ENCODE measurements around the gene MRC2.

GRCh38 chr17:62703261-62703775 is 75.8 kb downstream of the MRC2 start:
- TF ChIP-seq POLR2AphosphoS5 (IDR thresholded peaks at IDR 0.05; ENCODE audit: low read depth, low read length) (no peak), PHF20 (CRISPR knock-in tag; IDR thresholded peaks at IDR 0.05) (no peak), NBN (conservative IDR thresholded peaks at IDR 0.05) (no peak), EP300 (IDR thresholded peaks at IDR 0.05; ENCODE audit: low read depth in 2 of 2, low read length in 2 of 2) (no peak), EP300 (CRISPR knock-in tag; IDR thresholded peaks at IDR 0.05; ENCODE audit: borderline replicate concordance) (no peak), ETV5 (CRISPR knock-in tag; IDR thresholded peaks at IDR 0.05; ENCODE audit: borderline replicate concordance) (no peak)
- TF ChIP-seq, protein P1, sequence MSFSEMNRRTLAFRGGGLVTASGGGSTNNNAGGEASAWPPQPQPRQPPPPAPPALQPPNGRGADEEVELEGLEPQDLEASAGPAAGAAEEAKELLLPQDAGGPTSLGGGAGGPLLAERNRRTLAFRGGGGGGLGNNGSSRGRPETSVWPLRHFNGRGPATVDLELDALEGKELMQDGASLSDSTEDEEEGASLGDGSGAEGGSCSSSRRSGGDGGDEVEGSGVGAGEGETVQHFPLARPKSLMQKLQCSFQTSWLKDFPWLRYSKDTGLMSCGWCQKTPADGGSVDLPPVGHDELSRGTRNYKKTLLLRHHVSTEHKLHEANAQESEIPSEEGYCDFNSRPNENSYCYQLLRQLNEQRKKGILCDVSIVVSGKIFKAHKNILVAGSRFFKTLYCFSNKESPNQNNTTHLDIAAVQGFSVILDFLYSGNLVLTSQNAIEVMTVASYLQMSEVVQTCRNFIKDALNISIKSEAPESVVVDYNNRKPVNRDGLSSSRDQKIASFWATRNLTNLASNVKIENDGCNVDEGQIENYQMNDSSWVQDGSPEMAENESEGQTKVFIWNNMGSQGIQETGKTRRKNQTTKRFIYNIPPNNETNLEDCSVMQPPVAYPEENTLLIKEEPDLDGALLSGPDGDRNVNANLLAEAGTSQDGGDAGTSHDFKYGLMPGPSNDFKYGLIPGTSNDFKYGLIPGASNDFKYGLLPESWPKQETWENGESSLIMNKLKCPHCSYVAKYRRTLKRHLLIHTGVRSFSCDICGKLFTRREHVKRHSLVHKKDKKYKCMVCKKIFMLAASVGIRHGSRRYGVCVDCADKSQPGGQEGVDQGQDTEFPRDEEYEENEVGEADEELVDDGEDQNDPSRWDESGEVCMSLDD (CRISPR knock-in tag; IDR thresholded peaks at IDR 0.05; ENCODE audit: borderline replicate concordance): no peak
- TF ChIP-seq, protein P2, sequence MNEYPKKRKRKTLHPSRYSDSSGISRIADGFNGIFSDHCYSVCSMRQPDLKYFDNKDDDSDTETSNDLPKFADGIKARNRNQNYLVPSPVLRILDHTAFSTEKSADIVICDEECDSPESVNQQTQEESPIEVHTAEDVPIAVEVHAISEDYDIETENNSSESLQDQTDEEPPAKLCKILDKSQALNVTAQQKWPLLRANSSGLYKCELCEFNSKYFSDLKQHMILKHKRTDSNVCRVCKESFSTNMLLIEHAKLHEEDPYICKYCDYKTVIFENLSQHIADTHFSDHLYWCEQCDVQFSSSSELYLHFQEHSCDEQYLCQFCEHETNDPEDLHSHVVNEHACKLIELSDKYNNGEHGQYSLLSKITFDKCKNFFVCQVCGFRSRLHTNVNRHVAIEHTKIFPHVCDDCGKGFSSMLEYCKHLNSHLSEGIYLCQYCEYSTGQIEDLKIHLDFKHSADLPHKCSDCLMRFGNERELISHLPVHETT (CRISPR knock-in tag; conservative IDR thresholded peaks at IDR 0.05): no peak

Measured in HepG2 (cell line).